Measurements from ENCODE around the gene NTRK3.

Gene NTRK3

DNA sequence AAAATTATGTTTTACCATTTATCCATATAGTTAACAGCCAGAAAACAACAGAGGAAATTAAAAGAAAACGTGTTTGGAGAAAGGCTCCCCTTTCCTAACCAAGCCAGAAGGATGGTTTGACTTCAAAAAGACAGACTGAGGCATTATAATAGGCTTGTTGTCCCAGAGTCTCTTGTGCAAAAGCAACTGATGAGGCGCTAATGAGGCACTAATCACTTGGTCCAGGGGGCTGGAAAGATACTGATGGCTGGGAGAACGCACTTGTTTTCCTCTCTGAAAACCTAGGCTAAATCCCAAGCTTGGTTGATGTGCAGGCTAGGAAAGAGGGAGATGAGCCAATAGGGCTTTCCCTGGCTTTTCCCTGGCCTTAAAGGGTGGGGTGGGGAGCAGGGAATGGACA lies 389.6 kb downstream of the NTRK3 start:
- H3K4me3 ChIP-seq (ENCODE audit: low read depth, low read length) = no peak overlapping the region

DNA sequence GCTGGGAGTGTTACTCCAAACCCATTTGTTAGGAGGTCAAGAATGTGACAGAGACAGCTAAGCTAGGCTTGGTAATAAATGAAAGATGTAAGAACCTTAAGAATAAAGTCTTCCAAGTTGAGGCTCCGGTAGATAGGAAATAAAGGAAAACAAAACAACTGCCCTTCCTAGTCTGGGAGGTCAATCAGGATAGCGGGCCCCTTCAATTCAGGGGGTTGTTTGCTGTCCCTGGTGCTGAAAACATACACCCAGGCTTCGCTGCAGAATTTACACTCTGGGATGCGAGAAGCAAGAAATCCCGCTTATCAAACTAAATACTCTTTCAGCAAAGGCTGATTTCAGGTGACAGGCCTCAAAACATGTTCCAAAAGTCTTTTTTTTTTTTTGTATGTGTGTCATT lies 393.4 kb downstream of the NTRK3 start:
- TF ChIP-seq, protein P1, sequence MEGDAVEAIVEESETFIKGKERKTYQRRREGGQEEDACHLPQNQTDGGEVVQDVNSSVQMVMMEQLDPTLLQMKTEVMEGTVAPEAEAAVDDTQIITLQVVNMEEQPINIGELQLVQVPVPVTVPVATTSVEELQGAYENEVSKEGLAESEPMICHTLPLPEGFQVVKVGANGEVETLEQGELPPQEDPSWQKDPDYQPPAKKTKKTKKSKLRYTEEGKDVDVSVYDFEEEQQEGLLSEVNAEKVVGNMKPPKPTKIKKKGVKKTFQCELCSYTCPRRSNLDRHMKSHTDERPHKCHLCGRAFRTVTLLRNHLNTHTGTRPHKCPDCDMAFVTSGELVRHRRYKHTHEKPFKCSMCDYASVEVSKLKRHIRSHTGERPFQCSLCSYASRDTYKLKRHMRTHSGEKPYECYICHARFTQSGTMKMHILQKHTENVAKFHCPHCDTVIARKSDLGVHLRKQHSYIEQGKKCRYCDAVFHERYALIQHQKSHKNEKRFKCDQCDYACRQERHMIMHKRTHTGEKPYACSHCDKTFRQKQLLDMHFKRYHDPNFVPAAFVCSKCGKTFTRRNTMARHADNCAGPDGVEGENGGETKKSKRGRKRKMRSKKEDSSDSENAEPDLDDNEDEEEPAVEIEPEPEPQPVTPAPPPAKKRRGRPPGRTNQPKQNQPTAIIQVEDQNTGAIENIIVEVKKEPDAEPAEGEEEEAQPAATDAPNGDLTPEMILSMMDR (IDR thresholded peaks at IDR 0.05; ENCODE audit: borderline replicate concordance, insufficient read depth, low read depth, low read length) = no peak
- H3K4me3 ChIP-seq (ENCODE audit: low read depth, low read length) = no peak overlapping the region

More for the DNA sequence above, 389.6 kb downstream of the NTRK3 start:
- TF ChIP-seq, protein P1 (IDR thresholded peaks at IDR 0.05; ENCODE audit: borderline replicate concordance, insufficient read depth, low read depth, low read length) = no peak

DNA sequence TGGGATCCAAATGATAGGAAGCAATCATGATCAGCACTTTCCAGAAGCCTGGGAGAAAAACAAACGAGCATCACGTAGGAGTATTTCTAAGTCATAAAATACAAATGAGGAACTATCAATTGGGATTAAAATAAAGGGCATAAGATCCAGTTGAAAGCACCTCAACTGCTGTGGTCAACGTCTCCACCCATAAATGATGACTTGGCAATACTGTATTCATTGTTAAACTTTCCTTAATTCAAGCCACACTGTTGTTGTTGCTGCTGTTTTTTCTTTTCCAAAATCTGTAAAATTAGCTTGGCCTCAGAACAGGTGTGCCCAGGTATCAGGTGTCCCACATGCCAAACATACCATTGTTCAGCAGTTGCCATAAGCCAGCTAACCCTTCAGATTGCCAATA lies 395.8 kb downstream of the NTRK3 start:
- H3K4me3 ChIP-seq (ENCODE audit: low read depth, low read length) = no peak overlapping the region
- TF ChIP-seq, protein P1 (IDR thresholded peaks at IDR 0.05; ENCODE audit: borderline replicate concordance, insufficient read depth, low read depth, low read length) = no peak

DNA sequence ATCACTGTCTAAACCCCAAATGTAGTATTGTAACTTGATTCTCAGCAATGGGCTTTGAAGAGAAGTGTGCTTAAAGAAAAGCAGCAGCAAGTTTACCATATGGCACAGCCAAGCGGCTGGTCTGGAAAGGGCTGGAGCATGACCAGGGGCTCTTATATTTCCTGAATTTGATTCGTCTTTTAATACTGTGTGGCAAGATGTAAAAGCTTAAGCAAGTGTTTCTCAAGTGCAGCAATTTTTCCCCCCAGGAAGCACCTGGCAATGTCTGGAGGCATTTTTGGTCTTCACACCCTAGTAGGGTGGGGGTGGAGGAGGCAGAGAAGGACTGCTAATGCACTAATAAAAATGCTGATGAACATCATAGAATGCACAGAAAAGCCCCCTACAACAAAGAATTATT lies 397.9 kb downstream of the NTRK3 start:
- H3K4me3 ChIP-seq (ENCODE audit: low read depth, low read length) = no peak overlapping the region
- TF ChIP-seq, protein P1 (IDR thresholded peaks at IDR 0.05; ENCODE audit: borderline replicate concordance, insufficient read depth, low read depth, low read length) = no peak

DNA sequence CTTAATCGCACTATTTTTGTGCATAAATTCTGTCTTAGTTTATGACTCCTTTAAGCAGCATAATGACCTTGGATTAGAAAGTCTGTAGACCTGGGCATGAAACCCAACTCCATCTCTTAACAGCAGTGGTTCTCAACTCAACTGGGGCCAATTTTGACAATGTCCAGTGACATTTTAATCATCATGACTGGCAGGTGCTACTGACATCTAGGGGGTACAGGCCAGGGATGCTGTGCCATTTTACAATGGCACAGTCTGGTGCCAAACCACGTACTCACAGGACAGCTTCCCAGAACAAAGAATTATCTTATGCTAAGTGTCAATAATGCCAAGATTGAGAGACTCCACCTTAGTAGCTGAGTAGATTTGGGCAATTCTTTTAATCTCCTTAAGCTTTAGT lies 405.0 kb downstream of the NTRK3 start:
- TF ChIP-seq, protein P1 (IDR thresholded peaks at IDR 0.05; ENCODE audit: borderline replicate concordance, insufficient read depth, low read depth, low read length) = no peak

DNA sequence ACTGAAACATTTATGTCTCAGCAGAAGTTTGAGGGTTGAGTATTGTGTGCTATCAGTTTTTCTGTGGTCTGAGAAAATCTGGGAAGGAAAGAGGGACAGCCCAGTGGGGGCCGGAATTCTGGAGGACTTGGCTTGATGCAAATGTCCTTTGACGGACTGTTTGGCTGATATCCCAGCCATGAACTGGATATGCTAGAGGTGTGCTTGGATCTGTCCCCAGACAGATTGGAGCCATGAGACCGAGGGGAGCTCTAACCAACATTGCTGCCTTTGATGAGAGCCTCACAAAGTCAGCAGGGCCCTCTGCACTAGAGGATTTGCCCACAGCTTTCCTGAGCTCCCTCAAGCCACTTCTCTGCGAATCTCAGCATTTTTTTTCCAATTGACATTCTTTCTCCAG lies 405.6 kb downstream of the NTRK3 start:
- TF ChIP-seq, protein P1 (IDR thresholded peaks at IDR 0.05; ENCODE audit: borderline replicate concordance, insufficient read depth, low read depth, low read length) = no peak
- no peak overlapping the region for H3K4me3 ChIP-seq (ENCODE audit: low read depth, low read length)

More for the DNA sequence above, 405.0 kb downstream of the NTRK3 start:
- H3K4me3 ChIP-seq (ENCODE audit: low read depth, low read length) = no peak overlapping the region

DNA sequence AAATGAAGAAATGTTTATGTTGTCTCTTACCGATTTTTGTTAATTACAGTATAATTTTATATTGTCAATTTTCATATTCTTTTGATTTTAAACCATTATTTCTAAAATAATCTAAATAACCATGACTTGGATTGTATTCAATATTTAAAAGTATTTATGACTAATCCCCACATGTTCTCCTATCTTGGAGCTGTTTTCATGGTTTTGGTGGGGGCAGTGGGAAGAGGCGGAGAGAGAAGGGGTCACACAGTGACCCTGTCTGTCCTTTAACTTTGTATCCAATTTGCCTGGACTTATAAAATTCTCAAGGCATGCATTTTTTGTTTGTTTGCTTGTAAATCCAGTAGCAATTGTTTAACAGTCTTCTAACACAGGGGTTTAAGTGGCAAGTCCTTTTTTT lies 407.4 kb downstream of the NTRK3 start:
- TF ChIP-seq, protein P1 (IDR thresholded peaks at IDR 0.05; ENCODE audit: borderline replicate concordance, insufficient read depth, low read depth, low read length) = no peak
- H3K4me3 ChIP-seq (ENCODE audit: low read depth, low read length) = no peak overlapping the region
